DOHH2 (cell line): ENCODE measurements around the gene PPARD.

Source experiments
- H3F3A ChIP-seq: fragments of 200-600 bp; sonication (generic), shearing (Covaris generic); 2 replicates; pipeline ENCODE4 v1.6.0; 2016; ENCODE audit warnings: antibody characterized with exemption, mild to moderate bottlenecking; ENCODE audit not compliant: control insufficient read depth, insufficient read depth
- H3K27ac ChIP-seq: fragments of 200-600 bp; sonication (generic); 2 replicates; pipeline ENCODE4 v1.5.1; 2014; ENCODE audit warnings: low read depth, mild to moderate bottlenecking, low read length, moderate library complexity
- H3K27me3 ChIP-seq: fragments of 200-600 bp; sonication (generic); 2 replicates; pipeline ENCODE4 v1.6.1; 2014; ENCODE audit warnings: mild to moderate bottlenecking, low read length, mixed read lengths; ENCODE audit not compliant: control insufficient read depth
- H3K36me3 ChIP-seq: fragments of 200-600 bp; sonication (generic); 2 replicates; pipeline ENCODE4 v1.6.1; 2014; ENCODE audit warnings: mild to moderate bottlenecking, low read length, moderate library complexity, mixed read lengths; ENCODE audit not compliant: control insufficient read depth
- H3K4me1 ChIP-seq: fragments of 200-600 bp; sonication (generic); 2 replicates; pipeline ENCODE4 v1.6.1; 2014; ENCODE audit warnings: mild to moderate bottlenecking, low read length, mixed read lengths; ENCODE audit not compliant: control insufficient read depth
- H3K4me2 ChIP-seq: fragments of 200-600 bp; sonication (generic); 2 replicates; pipeline ENCODE4 v1.6.0; 2014; ENCODE audit warnings: mild to moderate bottlenecking, low read length, moderate library complexity
- H3K4me3 ChIP-seq: fragments of 200-600 bp; sonication (generic); 2 replicates; pipeline ENCODE4 v1.5.1; 2014; ENCODE audit warnings: mild to moderate bottlenecking, low read length, mixed read lengths
- H3K79me2 ChIP-seq: fragments of 200-600 bp; sonication (generic); 2 replicates; pipeline ENCODE4 v1.6.1; 2014; ENCODE audit warnings: mild to moderate bottlenecking, low read length, mixed read lengths; ENCODE audit not compliant: control insufficient read depth
- H3K9me2 ChIP-seq: fragments of 200-600 bp; sonication (generic); replicated peaks from 2 replicates; pipeline ENCODE4 v1.6.1; 2014; ENCODE audit warnings: mild to moderate bottlenecking, low read length, mixed read lengths; ENCODE audit not compliant: control insufficient read depth
- H3K9me3 ChIP-seq: fragments of 200-600 bp; sonication (generic); 2 replicates; pipeline ENCODE4 v1.6.1; 2014; ENCODE audit warnings: antibody characterized with exemption, low read length, mixed read lengths; ENCODE audit not compliant: control insufficient read depth, insufficient read depth
- H4K20me1 ChIP-seq: fragments of 200-600 bp; sonication (generic); 2 replicates; pipeline ENCODE4 v1.6.0; 2014; ENCODE audit warnings: low read depth, mild to moderate bottlenecking, antibody characterized with exemption, low read length, moderate library complexity; ENCODE audit not compliant: control insufficient read depth, insufficient read depth
- CTCF ChIP-seq: fragments of 200-600 bp; sonication (generic); IDR thresholded peaks from one replicate; pipeline ENCODE4 v1.5.1; 2014; ENCODE audit warnings: antibody characterized with exemption, mild to moderate bottlenecking, low read depth, low read length; ENCODE audit not compliant: poor library complexity, severe bottlenecking
- EZH2phosphoT487 ChIP-seq: fragments of 200-600 bp; sonication (generic); IDR thresholded peaks from 2 replicates; pipeline ENCODE4 v1.6.1; 2017; ENCODE audit warnings: borderline replicate concordance, mild to moderate bottlenecking, antibody characterized with exemption, low read length, moderate library complexity, mixed read lengths

The PPARD gene

GRCh38 chr6:35411066-35411465 is 68.7 kb downstream of the PPARD start:
- Histone ChIP-seq H3K27me3 (no peaks in the 10 kb centered on the region), H3K79me2 (no peaks in the 10 kb centered on the region), H3K9me3 (no peaks in the 10 kb centered on the region), H3K9me2 (no peaks in the 10 kb centered on the region), H3K4me2 (peak overlapping the region; percentile 58), H4K20me1 (no peaks in the 10 kb centered on the region; the same call in 1 of the 2 replicates), H3K4me1 (peaks cover 24% of the 10 kb centered on the region), H3K27ac (no peak overlapping the region), H3F3A (peaks cover 6% of the 10 kb centered on the region), H3K36me3 (peaks cover 9% of the 10 kb centered on the region), H3K4me3 (peak overlapping the region; percentile 33; the same call in 1 of the 2 replicates)
- TF ChIP-seq CTCF (no peak), EZH2phosphoT487 (no peak)

GRCh38 chr6:35412102-35412501 is 69.7 kb downstream of the PPARD start:
- no peak overlapping the region for H3K4me2 ChIP-seq
- peaks cover 9% of the 10 kb centered on the region for H3K36me3 ChIP-seq
- no peaks in the 10 kb centered on the region for H3K27me3 ChIP-seq
- H3K4me3 ChIP-seq, result no peak overlapping the region
- peaks cover 24% of the 10 kb centered on the region for H3K4me1 ChIP-seq
- no peak overlapping the region for H3K27ac ChIP-seq
- H3K9me2 ChIP-seq, result no peaks in the 10 kb centered on the region
- no peaks in the 10 kb centered on the region for H3K79me2 ChIP-seq
- H3K9me3 ChIP-seq, result no peaks in the 10 kb centered on the region
- no peak for TF ChIP-seq CTCF
- no peak for TF ChIP-seq EZH2phosphoT487
- H3F3A ChIP-seq, result peaks cover 6% of the 10 kb centered on the region
- no peaks in the 10 kb centered on the region; the same call in 1 of the 2 replicates for H4K20me1 ChIP-seq

GRCh38 chr6:35413911-35414310 is 71.6 kb downstream of the PPARD start:
- no peaks in the 10 kb centered on the region for H3K27me3 ChIP-seq
- H3K9me3 ChIP-seq, result no peaks in the 10 kb centered on the region
- H4K20me1 ChIP-seq, result no peaks in the 10 kb centered on the region
- H3K4me3 ChIP-seq, result no peak overlapping the region
- no peaks in the 10 kb centered on the region for H3K9me2 ChIP-seq
- TF ChIP-seq CTCF, result no peak
- TF ChIP-seq EZH2phosphoT487, result no peak
- H3F3A ChIP-seq, result peaks cover 6% of the 10 kb centered on the region
- peaks cover 13% of the 10 kb centered on the region for H3K36me3 ChIP-seq
- H3K79me2 ChIP-seq, result no peaks in the 10 kb centered on the region
- H3K27ac ChIP-seq, result no peak overlapping the region
- no peak overlapping the region for H3K4me2 ChIP-seq
- peaks cover 33% of the 10 kb centered on the region for H3K4me1 ChIP-seq
